Liver (tissue), 9 donors: ENCODE measurements around the gene RNF13. TPM values are rescaled to one million over a fixed set of nuclear protein-coding genes. Genes with fewer than 3 reads are reported as not detected.
A peak's percentile ranks its signal among the peaks of the same experiment; 100 is the strongest.

Source experiments
- DNase-seq: peaks from one replicate; pipeline ENCODE4 v3.0.0-alpha.2; 2017; ENCODE audit warnings: low spot score
- H3K27ac ChIP-seq, 2 donors: one replicate each; pipeline ENCODE4 v1.7.0; 2013; ENCODE audit warnings: inconsistent platforms in 2 of 2, low read length in 2 of 2, control low read depth in 1 of 2, low read depth in 1 of 2, mild to moderate bottlenecking in 1 of 2
- H3K27me3 ChIP-seq, 4 donors: one replicate each; pipeline versions ENCODE4 v1.6.1 to v1.7.0; 2013; ENCODE audit warnings: low read length in 3 of 4, inconsistent platforms in 1 of 4, mild to moderate bottlenecking in 1 of 4, moderate library complexity in 1 of 4; ENCODE audit not compliant: control insufficient read depth in 4 of 4, insufficient read depth in 4 of 4
- H3K36me3 ChIP-seq, 4 donors: one replicate each; pipeline versions ENCODE4 v1.6.1 to v1.7.0; 2013; ENCODE audit warnings: low read length in 3 of 4, mild to moderate bottlenecking in 3 of 4, low read depth in 1 of 4, moderate library complexity in 1 of 4; ENCODE audit not compliant: control insufficient read depth in 4 of 4, insufficient read depth in 3 of 4
- H3K4me1 ChIP-seq, 4 donors: one replicate each; pipeline versions ENCODE4 v1.6.1 to v1.7.0; 2013; ENCODE audit warnings: low read length in 3 of 4, mild to moderate bottlenecking in 3 of 4, moderate library complexity in 1 of 4; ENCODE audit not compliant: control insufficient read depth in 4 of 4, insufficient read depth in 4 of 4
- H3K4me3 ChIP-seq, 3 donors: one replicate each; pipeline versions ENCODE4 v1.6.1 to v1.7.0; 2013; ENCODE audit warnings: low read length in 3 of 3, control low read depth in 1 of 3, low read depth in 1 of 3, mild to moderate bottlenecking in 1 of 3
- H3K9ac ChIP-seq, 2 donors: one replicate each; pipeline ENCODE4 v1.7.0; 2013; ENCODE audit warnings: low read length in 2 of 2, mild to moderate bottlenecking in 2 of 2, moderate library complexity in 2 of 2, control low read depth in 1 of 2, low read depth in 1 of 2
- H3K9me3 ChIP-seq, 4 donors: one replicate each; pipeline versions ENCODE4 v1.6.1 to v1.7.0; 2013; ENCODE audit warnings: low read length in 3 of 4; ENCODE audit not compliant: control insufficient read depth in 4 of 4
- CTCF ChIP-seq: fragments of 150-350 bp; IDR thresholded peaks from 2 replicates; pipeline ENCODE4 v1.5.1; 2017; ENCODE audit warnings: improper control_type of control experiment, low read depth, low read length; ENCODE audit not compliant: missing input control
- FOXA1 ChIP-seq: IDR thresholded peaks from 2 replicates; pipeline ENCODE4 v1.6.1; 2016; ENCODE audit warnings: antibody characterized with exemption
- FOXA2 ChIP-seq: IDR thresholded peaks from 2 replicates; pipeline ENCODE4 v1.6.1; 2016; ENCODE audit warnings: antibody characterized with exemption
- GABPA ChIP-seq, 2 donors: IDR thresholded peaks in 1 of 2; conservative IDR thresholded peaks in 1 of 2; 2 replicates each; pipeline ENCODE4 v1.6.1; 2016; ENCODE audit warnings: antibody characterized with exemption in 2 of 2, mild to moderate bottlenecking in 1 of 2, moderate library complexity in 1 of 2
- HNF4A ChIP-seq, 2 donors: conservative IDR thresholded peaks; 2 replicates each; pipeline ENCODE4 v1.6.1; 2016; ENCODE audit warnings: antibody characterized with exemption in 2 of 2, mild to moderate bottlenecking in 2 of 2
- JUND ChIP-seq, 2 donors: IDR thresholded peaks; 2 replicates each; pipeline ENCODE4 v1.6.1; 2016; ENCODE audit warnings: antibody characterized with exemption in 2 of 2
- RAD21 ChIP-seq, 2 donors: IDR thresholded peaks; 2 replicates each; pipeline ENCODE4 v1.6.1; 2016; ENCODE audit warnings: antibody characterized with exemption in 2 of 2, mild to moderate bottlenecking in 2 of 2
- RXRA ChIP-seq, 2 donors: IDR thresholded peaks; 2 replicates each; pipeline ENCODE4 v1.6.1; 2017 to 2018; ENCODE audit warnings: antibody characterized with exemption in 2 of 2, mild to moderate bottlenecking in 1 of 2
- SP1 ChIP-seq: IDR thresholded peaks from 2 replicates; pipeline ENCODE4 v1.6.1; 2018; ENCODE audit warnings: antibody characterized with exemption, mild to moderate bottlenecking
- TAF1 ChIP-seq: conservative IDR thresholded peaks from 2 replicates; pipeline ENCODE4 v1.6.1; 2016; ENCODE audit warnings: antibody characterized with exemption, mild to moderate bottlenecking
- YY1 ChIP-seq: IDR thresholded peaks from 2 replicates; pipeline ENCODE4 v1.6.1; 2016; ENCODE audit warnings: antibody characterized with exemption, mild to moderate bottlenecking
- WGBS: extraction: QIAGEN DNeasy Blood & Tissue Kit; methylation state at CpG from one replicate; pipeline ENCODE4 v1.1.7; 2013; 5-methylcytosine and 5-hydroxymethylcytosine counted together
- polyA plus RNA-seq, 2 donors: library from polyadenylated mRNA; stranded (reverse) in 1 of 2; unstranded in 1 of 2; fragments of 200-250 nt in 1 of 2; fragments of >200 nt in 1 of 2; fragmentation: Nextera tagmentation in 1 of 2; extraction: Ambion mirVana in 1 of 2; gene quantifications; one replicate each; pipeline versions ENCODE4 v1.2.1 to v1.2.3, GENCODE V29; 2013 to 2015
- total RNA-seq, 2 donors: library from RNA; depleted of rRNA; stranded (reverse); fragments of >200 nt; gene quantifications; one replicate each; pipeline ENCODE4 v1.2.3, GENCODE V29; 2014
- TF ChIP-seq, protein P1 (sequence below): IDR thresholded peaks from 2 replicates; pipeline ENCODE4 v1.6.1; 2016; ENCODE audit warnings: antibody characterized with exemption
- TF ChIP-seq, protein P2 (sequence below): IDR thresholded peaks from 2 replicates; pipeline ENCODE4 v1.6.1; 2016; ENCODE audit warnings: antibody characterized with exemption
- donor health status: healthy.
- donor health status: healthy.
- donor health status: healthy.
- donor health status: healthy.
- donor health status: healthy.

The RNF13 gene
- total and polyA plus RNA-seq, 4 donors, result 31.3 to 70.5 (median 59.9) TPM

GRCh38 chr3:149768704-149769103, 44.3 kb upstream of the RNF13 start:
- Histone ChIP-seq H3K9me3 (no peaks in the 10 kb centered on the region), H3K4me1 (no peaks in the 10 kb centered on the region), H3K4me3 (no peak overlapping the region), H3K27me3 (no peaks in the 10 kb centered on the region), H3K27ac (no peak overlapping the region), H3K9ac (no peak overlapping the region), H3K36me3 (no peaks in the 10 kb centered on the region)
- DNase-seq, result no peak
- no peak for TF ChIP-seq TAF1
- TF ChIP-seq GABPA (IDR thresholded peaks at IDR 0.05 in 1 of 2, conservative IDR thresholded peaks at IDR 0.05 in 1 of 2), result no peak
- TF ChIP-seq FOXA2, result no peak
- TF ChIP-seq JUND (IDR thresholded peaks at IDR 0.05), result no peak
- no peak for TF ChIP-seq SP1
- no peak for TF ChIP-seq YY1
- TF ChIP-seq RXRA (IDR thresholded peaks at IDR 0.05), result no peak
- TF ChIP-seq, protein P1, sequence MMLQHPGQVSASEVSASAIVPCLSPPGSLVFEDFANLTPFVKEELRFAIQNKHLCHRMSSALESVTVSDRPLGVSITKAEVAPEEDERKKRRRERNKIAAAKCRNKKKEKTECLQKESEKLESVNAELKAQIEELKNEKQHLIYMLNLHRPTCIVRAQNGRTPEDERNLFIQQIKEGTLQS, result no peak
- WGBS, result 81% methylated on average over 6 of the region's 6 CpGs

DNA sequence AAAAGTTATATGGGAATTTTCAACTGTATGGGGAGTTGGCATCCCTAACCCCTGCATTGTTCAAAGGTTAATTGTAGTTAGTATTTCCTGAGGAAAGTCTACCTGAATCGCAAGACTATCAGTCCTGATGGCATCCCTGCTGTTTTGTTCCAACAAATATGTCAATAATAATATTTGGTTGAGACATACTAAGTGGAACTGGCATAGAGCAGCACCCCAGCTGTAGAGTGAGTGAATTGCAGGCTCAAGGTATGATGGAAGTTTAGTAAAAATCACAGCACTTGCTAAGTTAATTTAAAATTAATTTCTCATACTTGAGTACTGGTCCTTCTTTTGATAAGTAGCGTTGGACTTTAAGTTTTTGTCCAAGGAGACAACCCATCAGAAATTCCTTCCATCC, 42.8 kb upstream of the RNF13 start:
- H3K4me1 ChIP-seq, result no peaks in the 10 kb centered on the region
- H3K27ac ChIP-seq, result no peak overlapping the region
- no peaks in the 10 kb centered on the region for H3K27me3 ChIP-seq
- whole genome bisulfite sequencing, result 77% methylated on average over 2 of the region's 2 CpGs
- TF ChIP-seq RAD21 (IDR thresholded peaks at IDR 0.05) (no peak), TAF1 (no peak), CTCF (no peak)
- no peak overlapping the region for H3K9ac ChIP-seq
- H3K36me3 ChIP-seq, result no peaks in the 10 kb centered on the region
- DNase-seq, result no peak
- no peak overlapping the region for H3K4me3 ChIP-seq
- H3K9me3 ChIP-seq, result no peaks in the 10 kb centered on the region

- WGBS, result 50% methylated on average over 8 of the region's 8 CpGs
These were observed 41.3 kb upstream of the RNF13 start for GRCh38 chr3:149771652-149772271.

More at GRCh38 chr3:149771652-149772271, 41.3 kb upstream of the RNF13 start:
- H3K27ac ChIP-seq, result no peak overlapping the region
- TF ChIP-seq RAD21 (IDR thresholded peaks at IDR 0.05) (peak; percentile 74 to 85), SP1 (no peak), FOXA1 (no peak), RXRA (IDR thresholded peaks at IDR 0.05) (no peak), CTCF (peak; percentile 75), HNF4A (conservative IDR thresholded peaks at IDR 0.05) (no peak), TAF1 (no peak)
- TF ChIP-seq, protein P2, sequence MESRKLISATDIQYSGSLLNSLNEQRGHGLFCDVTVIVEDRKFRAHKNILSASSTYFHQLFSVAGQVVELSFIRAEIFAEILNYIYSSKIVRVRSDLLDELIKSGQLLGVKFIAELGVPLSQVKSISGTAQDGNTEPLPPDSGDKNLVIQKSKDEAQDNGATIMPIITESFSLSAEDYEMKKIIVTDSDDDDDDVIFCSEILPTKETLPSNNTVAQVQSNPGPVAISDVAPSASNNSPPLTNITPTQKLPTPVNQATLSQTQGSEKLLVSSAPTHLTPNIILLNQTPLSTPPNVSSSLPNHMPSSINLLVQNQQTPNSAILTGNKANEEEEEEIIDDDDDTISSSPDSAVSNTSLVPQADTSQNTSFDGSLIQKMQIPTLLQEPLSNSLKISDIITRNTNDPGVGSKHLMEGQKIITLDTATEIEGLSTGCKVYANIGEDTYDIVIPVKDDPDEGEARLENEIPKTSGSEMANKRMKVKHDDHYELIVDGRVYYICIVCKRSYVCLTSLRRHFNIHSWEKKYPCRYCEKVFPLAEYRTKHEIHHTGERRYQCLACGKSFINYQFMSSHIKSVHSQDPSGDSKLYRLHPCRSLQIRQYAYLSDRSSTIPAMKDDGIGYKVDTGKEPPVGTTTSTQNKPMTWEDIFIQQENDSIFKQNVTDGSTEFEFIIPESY, result no peak
- H3K4me3 ChIP-seq, result no peak overlapping the region
- no peak overlapping the region for H3K9ac ChIP-seq
- DNase-seq, result peak; percentile 41
- no peaks in the 10 kb centered on the region for H3K27me3 ChIP-seq
- no peaks in the 10 kb centered on the region for H3K4me1 ChIP-seq
- H3K9me3 ChIP-seq, result no peaks in the 10 kb centered on the region
- H3K36me3 ChIP-seq, result no peaks in the 10 kb centered on the region
